Hypothalamus (tissue), 51 donors: ENCODE results near the gene SSX2B.
"Not testable (repeated sequence)": the region's sequence is repeated elsewhere in the genome, so short reads cannot be mapped to it uniquely, and the experiment has no call there.

Experiments
- DNase-seq, 51 donors: peaks; one replicate each; lab custom pipeline; 2025; lab: John Stamatoyannopoulos, UW

SSX2B gene, protein sequence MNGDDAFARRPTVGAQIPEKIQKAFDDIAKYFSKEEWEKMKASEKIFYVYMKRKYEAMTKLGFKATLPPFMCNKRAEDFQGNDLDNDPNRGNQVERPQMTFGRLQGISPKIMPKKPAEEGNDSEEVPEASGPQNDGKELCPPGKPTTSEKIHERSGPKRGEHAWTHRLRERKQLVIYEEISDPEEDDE

DNA sequence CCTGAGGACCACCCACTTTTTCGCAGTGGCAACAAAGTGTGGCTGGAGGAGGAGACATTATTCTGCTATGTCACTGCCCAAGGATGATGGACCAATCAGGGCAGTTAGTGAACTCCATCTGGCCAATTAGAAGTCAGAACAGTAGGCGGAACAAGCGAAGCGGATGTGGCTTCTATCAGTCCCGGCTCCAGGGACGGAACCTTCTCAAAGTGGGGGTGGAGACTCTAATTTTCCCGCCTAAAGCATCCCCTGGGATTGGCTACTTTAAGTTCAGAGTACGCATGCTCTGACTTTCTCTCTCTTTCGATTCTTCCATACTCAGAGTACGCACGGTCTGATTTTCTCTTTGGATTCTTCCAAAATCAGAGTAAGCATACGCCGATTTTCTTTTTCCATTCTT lies at the start of gene SSX2B:
SSX2B (plus strand) TSS at position 301 of the 400 bp plus-strand sequence. CDS start 1,429 bp downstream, outside the sequence.
- DNase-seq, result not testable (repeated sequence)

DNA sequence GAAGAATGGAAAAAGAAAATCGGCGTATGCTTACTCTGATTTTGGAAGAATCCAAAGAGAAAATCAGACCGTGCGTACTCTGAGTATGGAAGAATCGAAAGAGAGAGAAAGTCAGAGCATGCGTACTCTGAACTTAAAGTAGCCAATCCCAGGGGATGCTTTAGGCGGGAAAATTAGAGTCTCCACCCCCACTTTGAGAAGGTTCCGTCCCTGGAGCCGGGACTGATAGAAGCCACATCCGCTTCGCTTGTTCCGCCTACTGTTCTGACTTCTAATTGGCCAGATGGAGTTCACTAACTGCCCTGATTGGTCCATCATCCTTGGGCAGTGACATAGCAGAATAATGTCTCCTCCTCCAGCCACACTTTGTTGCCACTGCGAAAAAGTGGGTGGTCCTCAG lies 44.0 kb upstream of the SSX2B start, which contains the start of gene SSX2:
SSX2 (minus strand) TSS at position 101 of the 400 bp plus-strand sequence. CDS start 1,429 bp downstream, outside the sequence.
- DNase-seq, result not testable (repeated sequence)

DNA sequence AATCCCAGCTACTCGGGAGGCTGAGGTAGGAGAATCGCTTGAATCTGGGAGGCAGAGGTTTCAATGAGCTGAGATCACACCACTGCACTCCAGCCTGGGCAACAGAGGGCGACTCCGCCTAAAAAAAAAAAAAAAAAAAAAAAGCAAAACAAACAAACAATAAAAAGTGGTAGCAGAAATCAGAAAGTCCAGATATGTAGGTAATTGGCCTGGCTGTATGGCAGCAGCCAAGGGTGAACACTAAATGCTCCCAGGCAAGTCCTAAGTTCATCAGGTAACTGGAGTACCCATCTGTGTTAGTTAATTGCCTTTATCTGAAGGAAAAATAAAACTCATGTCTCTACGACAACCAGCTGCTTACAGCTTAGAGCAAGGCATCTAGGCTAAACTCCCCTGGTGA lies 14.9 kb downstream of the SSX2B start:
- not testable (repeated sequence) for DNase-seq

DNA sequence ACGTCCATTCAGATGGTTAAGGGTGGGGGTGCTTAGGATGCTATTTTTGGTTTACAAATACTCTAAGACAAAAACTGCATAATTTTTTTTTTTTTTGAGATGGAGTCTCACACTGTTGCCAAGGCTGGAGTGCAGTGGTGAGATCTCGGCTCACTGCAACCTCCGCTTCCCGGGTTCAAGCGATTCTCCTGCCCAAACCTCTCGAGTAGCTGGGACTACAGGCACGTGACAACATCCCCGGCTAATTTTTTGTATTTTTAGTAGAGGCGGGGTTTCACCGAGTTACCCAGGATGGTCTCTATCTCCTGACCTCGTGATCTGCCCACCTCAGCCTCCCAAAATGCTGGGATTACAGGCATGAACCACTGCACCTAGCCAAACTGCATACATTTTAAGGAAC lies 22.5 kb downstream of the SSX2B start:
- DNase-seq, result not testable (repeated sequence)

DNA sequence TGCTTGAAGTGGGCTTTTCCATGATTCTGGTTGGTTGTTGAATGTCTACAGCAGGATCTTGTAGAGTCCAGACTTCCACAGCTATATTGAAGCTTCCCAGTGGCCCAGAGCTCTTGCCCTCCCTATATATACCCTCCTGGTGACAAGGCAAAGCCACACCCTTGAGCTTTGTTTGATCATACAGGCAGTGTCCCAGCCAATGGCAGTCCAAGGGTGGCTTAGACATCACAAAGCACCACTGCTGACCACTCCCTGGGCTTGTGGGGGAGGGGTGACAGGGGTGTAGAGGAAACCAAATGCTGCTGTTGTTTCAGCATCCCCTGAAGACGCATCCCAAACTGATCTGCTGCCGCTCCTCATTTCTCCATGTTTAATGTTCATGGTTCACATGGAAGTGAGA lies 46.3 kb downstream of the SSX2B start, which contains the start of gene SPANXN5:
SPANXN5 (minus strand) TSS at position 101 of the 400 bp plus-strand sequence; CDS start at position 22, 79 bp downstream.
- not testable (repeated sequence) for DNase-seq

DNA sequence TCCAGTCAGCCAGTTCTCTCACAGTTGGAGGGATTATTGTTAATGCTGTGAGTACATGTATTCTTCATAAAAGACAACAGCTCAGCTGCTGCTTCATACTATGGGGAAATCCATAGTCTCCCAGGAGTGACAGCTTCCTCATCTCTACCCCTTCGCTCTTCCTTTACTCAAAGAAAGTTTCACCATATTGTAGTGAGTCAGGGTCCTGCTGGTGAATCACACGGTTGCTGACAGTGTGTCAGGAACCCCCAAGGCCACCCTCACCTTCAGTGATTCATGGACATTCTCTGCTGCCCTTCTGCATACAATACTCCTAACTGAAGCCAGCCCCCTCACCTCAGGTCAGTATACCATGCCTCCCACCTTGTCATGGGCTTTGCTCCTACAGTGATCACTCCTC lies 53.8 kb downstream of the SSX2B start:
- DNase-seq, result not testable (repeated sequence)
